ENCODE results near the gene NAP1L4. TPM values are rescaled to one million over a fixed set of nuclear protein-coding genes. Genes with fewer than 3 reads are reported as not detected.

Gene NAP1L4
- total RNA-seq, 2 donors from 2014 or later = 198 to 206 TPM

DNA sequence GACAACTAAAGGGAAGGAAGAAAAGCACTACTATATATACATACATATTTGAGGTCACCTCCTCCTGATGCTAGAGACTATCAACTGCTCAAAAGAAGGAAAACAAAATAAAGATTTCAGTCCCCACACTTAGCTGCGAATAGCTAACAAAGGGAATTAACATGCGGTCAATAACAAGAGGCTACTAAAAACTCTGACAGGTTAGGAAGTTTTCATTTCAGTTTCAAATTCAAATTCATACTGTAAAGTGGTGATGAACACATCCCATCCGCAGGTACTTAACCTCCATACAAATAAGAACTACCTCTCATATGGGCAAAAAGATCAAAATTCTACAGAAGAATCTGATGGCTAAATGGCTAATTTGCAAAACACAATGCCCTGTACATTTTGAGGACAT is 2.6 kb downstream of the NAP1L4 start:
- no peak for DNase-seq
- H3K4me3 ChIP-seq (ENCODE audit: low read length) = peak overlapping the region; percentile 96
- H3K27ac ChIP-seq (ENCODE audit: low read depth, low read length) = no peak overlapping the region
- H3K36me3 Mint-ChIP-seq (ENCODE audit: low read depth) = peaks cover 21% of the 10 kb centered on the region
- peak overlapping the region; percentile 71 for H3K27ac Mint-ChIP-seq
- H3K4me3 Mint-ChIP-seq = peak overlapping the region; percentile 99
- no peaks in the 10 kb centered on the region for H3K9me3 ChIP-seq (ENCODE audit: control insufficient read depth, low read length)
- H3K4me1 ChIP-seq (ENCODE audit: control insufficient read depth, insufficient read depth, low read length) = peaks cover 3% of the 10 kb centered on the region
- no peaks in the 10 kb centered on the region for H3K27me3 ChIP-seq (ENCODE audit: control insufficient read depth, insufficient read depth, low read length, poor library complexity, severe bottlenecking)
- peaks cover 26% of the 10 kb centered on the region for H3K4me1 Mint-ChIP-seq
- 16 to 33% methylated on average over 2 to 3 of the region's 3 CpGs for WGBS, 2 experiments (ENCODE audit: insufficient coverage in 1 of 2, insufficient read length in 1 of 2)
- TF ChIP-seq, protein P1, sequence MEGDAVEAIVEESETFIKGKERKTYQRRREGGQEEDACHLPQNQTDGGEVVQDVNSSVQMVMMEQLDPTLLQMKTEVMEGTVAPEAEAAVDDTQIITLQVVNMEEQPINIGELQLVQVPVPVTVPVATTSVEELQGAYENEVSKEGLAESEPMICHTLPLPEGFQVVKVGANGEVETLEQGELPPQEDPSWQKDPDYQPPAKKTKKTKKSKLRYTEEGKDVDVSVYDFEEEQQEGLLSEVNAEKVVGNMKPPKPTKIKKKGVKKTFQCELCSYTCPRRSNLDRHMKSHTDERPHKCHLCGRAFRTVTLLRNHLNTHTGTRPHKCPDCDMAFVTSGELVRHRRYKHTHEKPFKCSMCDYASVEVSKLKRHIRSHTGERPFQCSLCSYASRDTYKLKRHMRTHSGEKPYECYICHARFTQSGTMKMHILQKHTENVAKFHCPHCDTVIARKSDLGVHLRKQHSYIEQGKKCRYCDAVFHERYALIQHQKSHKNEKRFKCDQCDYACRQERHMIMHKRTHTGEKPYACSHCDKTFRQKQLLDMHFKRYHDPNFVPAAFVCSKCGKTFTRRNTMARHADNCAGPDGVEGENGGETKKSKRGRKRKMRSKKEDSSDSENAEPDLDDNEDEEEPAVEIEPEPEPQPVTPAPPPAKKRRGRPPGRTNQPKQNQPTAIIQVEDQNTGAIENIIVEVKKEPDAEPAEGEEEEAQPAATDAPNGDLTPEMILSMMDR (conservative IDR thresholded peaks at IDR 0.05) = no peak
- H3K9ac ChIP-seq (ENCODE audit: extremely low read depth, low read length, poor library complexity, severe bottlenecking) = peak overlapping the region; percentile 87
- H3K27me3 Mint-ChIP-seq (ENCODE audit: insufficient read depth) = no peaks in the 10 kb centered on the region
- peaks cover 20% of the 10 kb centered on the region for H3K36me3 ChIP-seq (ENCODE audit: control insufficient read depth, insufficient read depth, low read length)
- no peaks in the 10 kb centered on the region for H3K9me3 Mint-ChIP-seq

DNA sequence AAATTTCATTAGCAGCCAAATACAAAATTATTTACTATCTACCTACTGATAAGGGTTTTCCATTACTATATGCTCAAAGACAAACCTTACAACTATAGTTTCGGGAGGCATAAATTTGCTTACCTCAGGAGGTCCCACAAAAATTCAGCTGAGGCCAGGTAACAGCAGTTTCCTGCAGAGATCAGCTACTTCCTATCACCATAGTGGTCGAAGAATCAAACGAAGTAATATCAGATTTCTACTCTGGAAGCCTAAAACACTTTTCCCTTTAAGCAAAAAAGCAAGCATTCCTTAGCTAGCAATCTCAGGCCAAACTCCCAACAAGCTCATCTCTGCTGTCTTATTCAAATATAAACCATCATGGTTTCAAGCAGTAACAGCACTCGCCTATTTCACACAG is 3.1 kb downstream of the NAP1L4 start:
- H3K4me3 ChIP-seq (ENCODE audit: low read length) = peak overlapping the region; percentile 96
- no peak overlapping the region for H3K27ac ChIP-seq (ENCODE audit: low read depth, low read length)
- Mint-ChIP-seq H3K27ac (peak overlapping the region; percentile 71), H3K36me3 (ENCODE audit: low read depth) (peaks cover 24% of the 10 kb centered on the region), H3K4me3 (peak overlapping the region; percentile 99), H3K4me1 (peaks cover 27% of the 10 kb centered on the region), H3K27me3 (ENCODE audit: insufficient read depth) (no peaks in the 10 kb centered on the region), H3K9me3 (no peaks in the 10 kb centered on the region)
- TF ChIP-seq, protein P1 (conservative IDR thresholded peaks at IDR 0.05) = no peak
- WGBS, 2 experiments (ENCODE audit: insufficient coverage in 1 of 2, insufficient read length in 1 of 2) = 29 to 54% methylated on average over 4 of the region's 4 CpGs
- DNase-seq = no peak
- H3K4me1 ChIP-seq (ENCODE audit: control insufficient read depth, insufficient read depth, low read length) = peaks cover 3% of the 10 kb centered on the region
- H3K9me3 ChIP-seq (ENCODE audit: control insufficient read depth, low read length) = no peaks in the 10 kb centered on the region
- peak overlapping the region; percentile 87 for H3K9ac ChIP-seq (ENCODE audit: extremely low read depth, low read length, poor library complexity, severe bottlenecking)
- no peaks in the 10 kb centered on the region for H3K27me3 ChIP-seq (ENCODE audit: control insufficient read depth, insufficient read depth, low read length, poor library complexity, severe bottlenecking)
- H3K36me3 ChIP-seq (ENCODE audit: control insufficient read depth, insufficient read depth, low read length) = peaks cover 23% of the 10 kb centered on the region

DNA sequence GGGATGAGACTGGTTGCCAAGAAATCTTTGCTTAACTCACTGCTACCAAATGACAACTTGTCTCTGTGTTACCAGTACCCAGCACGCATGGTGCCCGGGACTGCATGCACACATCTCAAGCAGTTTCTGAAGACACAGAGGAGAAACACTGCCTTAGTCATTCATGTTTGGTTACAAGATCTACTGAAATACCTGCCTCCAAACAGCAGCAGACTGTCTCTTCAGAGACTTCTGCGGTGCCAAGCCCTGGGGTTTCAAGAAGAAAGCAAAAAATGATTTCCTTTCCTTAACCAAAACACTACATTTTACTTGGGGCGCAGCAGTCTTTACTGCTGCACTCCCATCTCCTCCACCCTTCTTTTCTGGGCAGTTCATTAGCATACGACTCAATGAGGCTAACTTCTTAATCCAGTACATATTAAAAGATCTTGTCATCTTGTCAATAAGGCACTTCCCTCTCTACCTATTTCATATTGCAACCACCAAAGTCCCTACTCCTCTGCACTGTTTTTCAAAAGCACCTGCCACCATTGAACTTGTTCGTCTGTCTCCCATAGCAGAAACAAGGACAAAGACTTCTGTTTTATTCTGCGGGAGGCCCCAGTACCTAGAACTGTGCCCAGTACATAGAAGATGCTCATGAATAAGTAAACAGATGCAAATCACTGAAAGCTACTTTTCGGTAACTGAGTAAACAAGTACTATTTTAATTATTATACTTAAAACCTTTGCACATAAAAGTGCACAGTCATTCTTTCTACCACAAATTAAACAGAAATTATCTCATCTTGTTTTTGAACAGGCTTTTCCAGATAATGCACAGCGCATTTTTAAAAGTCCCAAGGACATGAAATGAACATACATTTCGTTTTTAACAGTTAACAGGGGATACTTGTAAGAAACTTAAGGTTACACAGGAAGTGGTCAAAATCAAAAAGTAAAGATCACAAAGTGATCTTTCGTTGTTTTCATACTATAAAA is 4.0 kb downstream of the NAP1L4 start:
- Mint-ChIP-seq H3K36me3 (ENCODE audit: low read depth) (peaks cover 33% of the 10 kb centered on the region), H3K9me3 (no peaks in the 10 kb centered on the region), H3K4me1 (peaks cover 27% of the 10 kb centered on the region), H3K4me3 (no peak overlapping the region), H3K27ac (peak overlapping the region; percentile 71), H3K27me3 (ENCODE audit: insufficient read depth) (no peaks in the 10 kb centered on the region)
- H3K27ac ChIP-seq (ENCODE audit: low read depth, low read length) = no peak overlapping the region
- TF ChIP-seq, protein P1 (conservative IDR thresholded peaks at IDR 0.05) = no peak
- H3K4me3 ChIP-seq (ENCODE audit: low read length) = peak overlapping the region; percentile 96
- no peaks in the 10 kb centered on the region for H3K27me3 ChIP-seq (ENCODE audit: control insufficient read depth, insufficient read depth, low read length, poor library complexity, severe bottlenecking)
- peak overlapping the region; percentile 87 for H3K9ac ChIP-seq (ENCODE audit: extremely low read depth, low read length, poor library complexity, severe bottlenecking)
- H3K4me1 ChIP-seq (ENCODE audit: control insufficient read depth, insufficient read depth, low read length) = peaks cover 3% of the 10 kb centered on the region
- peaks cover 23% of the 10 kb centered on the region for H3K36me3 ChIP-seq (ENCODE audit: control insufficient read depth, insufficient read depth, low read length)
- 88 to 92% methylated on average over 7 to 11 of the region's 11 CpGs for WGBS, 2 experiments (ENCODE audit: insufficient coverage in 1 of 2, insufficient read length in 1 of 2)
- DNase-seq = no peak
- H3K9me3 ChIP-seq (ENCODE audit: control insufficient read depth, low read length) = no peaks in the 10 kb centered on the region
